T-helper 2 cell treated with Interferon-gamma antibody and Interleukin-4, amounts not matched to agents 100 ng/mL and 5 ng/mL, for 36 hours (primary cell): Measurements from ENCODE around the gene GVQW3. TPM values are rescaled to one million over a fixed set of nuclear protein-coding genes. Genes with fewer than 3 reads are reported as not detected.

Source experiments
- intact Hi-C: fragments of 100-400 bp; cut with micrococcal nuclease; formaldehyde crosslinking; loops from one replicate; pipeline ENCODE4 v1.15.1; 2023
- total RNA-seq: library from RNA; stranded (reverse); gene quantifications from 2 replicates; pipeline ENCODE4 v1.2.3, GENCODE V29; 2022

The GVQW3 gene
- total RNA-seq, 1 donor from 2014 or later, result 4.3 TPM

- intact Hi-C loops, result loop anchor here (1.0 to 10.0 kb wide), 6 partner anchors 63 to 630 kb away; partner anchors contain the start of genes GVQW3, THAP12, UVRAG and WNT11
These were observed 63.4 kb downstream of the GVQW3 start, which contains the start of gene EMSY for GRCh38 chr11:76444384-76445120. Gene EMSY, plus strand, starts transcription at chr11:76445018. Its CDS starts 1,921 bp downstream, at chr11:76446939.

GRCh38 chr11:76445121-76446084 is 64.3 kb downstream of the GVQW3 start:
- intact Hi-C loops, result loop anchor here (2.0 to 10.0 kb wide), 4 partner anchors 235 to 631 kb away; partner anchors contain the start of genes UVRAG and WNT11

GRCh38 chr11:76448506-76448905 is 67.4 kb downstream of the GVQW3 start:
- intact Hi-C loops, result loop anchor here (10.0 kb wide), 3 partner anchors 244 to 634 kb away; partner anchors contain the start of genes UVRAG and WNT11

- intact Hi-C loops, result no loop called here
These were observed 72.1 kb downstream of the GVQW3 start for GRCh38 chr11:76453248-76453647.

GRCh38 chr11:76455331-76455730 is 74.2 kb downstream of the GVQW3 start:
- intact Hi-C loops, result no loop called here

- intact Hi-C loops, result no loop called here
These were observed 74.8 kb downstream of the GVQW3 start for GRCh38 chr11:76455931-76456330.

- intact Hi-C loops, result no loop called here
These were observed 75.4 kb downstream of the GVQW3 start for GRCh38 chr11:76456571-76456970.

Other genes starting within 250 kb of the GVQW3 start
- gene WNT11, start 174.8 kb upstream of the GVQW3 start, total RNA-seq, result not detected in 2 replicates
- gene THAP12, start 191 bp upstream of the GVQW3 start, total RNA-seq, result 57.5 TPM in 2 replicates
- gene EMSY, start 63.7 kb downstream of the GVQW3 start, total RNA-seq, result 34.1 and 35.4 TPM in 2 replicates